DLD1 (cell line): Measurements from ENCODE around the gene TRPM2.

ENCODE experiments used
- in situ Hi-C: cut with HindIII; loops from 2 replicates; pipeline ENCODE4 v1.10.0; 2017; ENCODE audit warnings: low sequenced_read_pairs

Gene TRPM2

DNA sequence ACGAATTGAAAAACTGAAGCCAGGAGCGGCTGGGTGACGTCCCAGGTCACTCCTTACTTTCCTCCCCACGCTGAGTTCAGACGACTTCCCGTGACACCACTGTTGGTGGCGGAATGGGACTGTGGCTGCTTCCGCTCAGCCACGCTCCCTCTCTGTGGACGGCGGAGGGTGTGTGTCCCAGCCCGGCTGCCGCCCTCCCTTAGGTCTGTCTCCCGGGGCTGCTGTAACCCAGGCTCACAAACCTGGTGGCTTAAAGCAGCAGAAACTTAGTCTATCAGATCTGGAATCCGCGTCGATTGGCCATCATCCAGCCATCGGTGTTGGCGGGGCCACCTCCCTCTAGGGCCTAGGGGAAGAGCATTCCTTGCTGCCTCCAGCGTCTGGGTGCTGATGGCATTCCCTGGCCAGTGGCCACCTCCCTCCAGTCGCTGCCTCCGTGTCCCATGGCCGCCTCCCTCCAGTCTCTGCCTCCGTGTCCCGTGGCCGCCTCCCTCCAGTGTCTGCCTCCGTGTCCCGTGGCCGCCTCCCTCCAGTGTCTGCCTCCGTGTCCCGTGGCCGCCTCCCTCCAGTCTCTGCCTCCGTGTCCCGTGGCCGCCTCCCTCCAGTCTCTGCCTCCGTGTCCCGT is 17.5 kb downstream of the TRPM2 start:
- in situ Hi-C loops = no loop called here

DNA sequence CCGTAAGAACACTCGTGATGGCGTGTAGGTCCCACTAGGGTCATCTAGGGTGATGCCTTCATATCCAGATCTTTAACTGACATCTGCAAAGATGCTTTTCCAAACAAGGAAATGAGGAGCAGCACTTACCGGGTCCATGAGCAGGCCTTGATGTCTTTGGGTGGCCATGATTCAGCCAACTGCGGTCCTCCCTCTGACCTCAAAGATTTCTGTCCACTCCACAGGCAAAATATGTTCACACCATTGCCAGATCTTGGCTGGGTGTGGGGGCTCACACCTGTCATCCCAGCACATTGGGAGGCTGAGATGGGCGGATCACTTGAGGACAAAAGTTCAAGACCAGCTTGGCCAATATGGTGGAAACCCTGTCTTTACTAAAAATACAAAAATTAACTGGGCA is 18.2 kb downstream of the TRPM2 start:
- in situ Hi-C loops = no loop called here

GRCh38 chr21:44372616-44373015 is 19.2 kb downstream of the TRPM2 start:
- in situ Hi-C loops = no loop called here

- in situ Hi-C loops = no loop called here
These were observed 21.3 kb downstream of the TRPM2 start for GRCh38 chr21:44374601-44375280.

DNA sequence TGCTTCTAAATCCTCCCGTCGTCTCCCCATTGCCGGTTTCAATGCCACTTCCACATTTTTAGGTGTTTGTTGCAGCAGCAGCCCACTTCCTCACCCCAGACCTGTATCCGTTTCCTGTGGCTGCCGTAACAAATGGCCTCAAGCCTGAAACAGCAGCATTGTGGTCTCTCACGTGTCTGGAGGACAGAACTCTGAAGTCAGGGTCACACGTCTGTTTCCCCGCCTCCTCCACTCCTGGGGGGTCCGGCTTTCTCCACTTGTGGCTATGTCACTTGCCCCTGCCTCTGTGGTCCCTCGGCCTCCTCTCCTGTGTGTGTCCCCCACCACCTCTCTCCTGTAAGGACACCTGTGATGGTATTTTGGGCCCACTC is 21.8 kb downstream of the TRPM2 start:
- in situ Hi-C loops = no loop called here

GRCh38 chr21:44375761-44376241 is 22.4 kb downstream of the TRPM2 start:
- in situ Hi-C loops = no loop called here

- in situ Hi-C loops = no loop called here
These were observed 23.2 kb downstream of the TRPM2 start for GRCh38 chr21:44376606-44377005.

GRCh38 chr21:44377201-44377921 is 23.9 kb downstream of the TRPM2 start:
- in situ Hi-C loops = no loop called here

- in situ Hi-C loops = no loop called here
These were observed 24.7 kb downstream of the TRPM2 start for GRCh38 chr21:44377922-44378645.

GRCh38 chr21:44378646-44379514 is 25.5 kb downstream of the TRPM2 start:
- in situ Hi-C loops = no loop called here

- in situ Hi-C loops = no loop called here
These were observed 26.1 kb downstream of the TRPM2 start for GRCh38 chr21:44379515-44379848.

DNA sequence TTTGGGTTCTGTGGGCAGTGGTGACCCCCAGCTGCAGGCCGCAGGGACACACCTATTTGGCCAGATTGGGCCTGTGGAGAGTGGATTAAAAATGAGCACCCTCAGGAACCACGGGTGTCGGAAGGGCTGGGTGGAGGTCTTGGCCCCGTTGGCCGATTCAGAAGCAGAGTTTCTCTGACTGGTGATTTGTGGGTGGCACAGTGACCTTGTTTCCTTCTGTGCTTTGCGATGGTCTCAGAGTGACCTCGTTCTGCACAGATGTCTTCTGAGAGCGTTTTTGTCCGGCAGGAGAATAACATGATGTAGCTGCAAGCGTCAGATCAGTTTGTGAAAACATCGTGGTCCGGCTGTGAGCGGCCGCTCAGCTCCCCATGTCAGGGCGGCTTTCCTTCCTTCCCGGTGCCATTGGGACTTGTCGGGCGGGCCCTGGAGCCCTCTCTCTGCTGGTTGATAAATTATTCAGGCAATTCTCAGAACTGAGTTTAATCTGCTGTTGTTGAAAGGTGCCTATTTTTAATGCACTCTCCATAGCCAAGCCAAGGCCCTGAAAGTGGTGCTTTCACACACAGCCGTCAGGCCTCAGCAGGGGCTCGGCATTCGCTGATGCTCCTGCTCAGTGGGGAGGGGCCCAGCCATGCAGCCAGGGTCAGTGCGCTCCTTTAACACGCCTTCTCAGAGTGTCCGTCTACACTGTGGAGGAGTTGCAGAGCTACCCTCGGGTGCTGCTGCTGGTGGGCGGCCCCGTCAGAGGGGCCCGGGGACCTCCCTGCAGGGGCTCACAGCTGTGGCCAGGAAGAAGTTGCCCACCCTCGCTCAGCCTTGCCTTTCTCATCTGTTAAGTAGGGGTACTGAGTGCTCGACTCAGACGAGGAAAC is 26.8 kb downstream of the TRPM2 start:
- in situ Hi-C loops = no loop called here

DNA sequence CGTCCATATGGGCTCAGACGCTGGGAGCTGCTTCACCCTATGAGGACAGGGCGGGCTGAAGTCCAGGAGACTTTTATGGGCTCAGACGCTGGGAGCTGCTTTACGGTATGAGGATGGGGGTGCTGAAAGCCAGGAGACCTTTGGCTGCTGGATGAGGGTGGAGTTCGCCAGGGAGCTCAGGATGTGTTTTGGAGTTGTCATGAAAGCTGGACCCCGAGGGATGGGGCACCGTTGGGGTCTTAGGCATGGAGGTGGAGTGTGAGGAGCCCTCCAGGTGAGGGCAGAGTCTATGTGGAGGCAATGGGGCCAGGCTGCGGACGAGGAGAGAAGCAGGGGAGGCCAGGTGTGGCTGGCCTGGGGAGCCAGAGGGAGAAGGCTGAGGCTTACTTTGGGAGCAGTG is 27.5 kb downstream of the TRPM2 start:
- in situ Hi-C loops = no loop called here

DNA sequence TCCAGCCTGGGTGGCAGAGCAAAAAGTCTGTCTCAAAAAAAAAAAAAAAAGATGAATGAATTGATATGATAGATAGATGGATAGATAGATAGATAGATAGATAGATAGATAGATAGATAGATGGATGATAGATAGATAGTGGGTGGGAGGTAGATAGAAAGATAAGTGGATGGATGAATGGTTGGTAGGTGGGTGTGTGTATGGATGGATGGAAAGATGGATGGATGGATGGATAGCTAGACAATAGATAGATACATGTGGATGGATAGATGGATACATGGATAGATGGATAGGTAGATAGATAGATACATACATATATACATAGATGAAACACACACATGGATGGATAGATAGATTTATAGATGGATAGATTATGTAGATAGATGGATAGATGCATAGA is 28.5 kb downstream of the TRPM2 start:
- in situ Hi-C loops = no loop called here

GRCh38 chr21:44382536-44382935 is 29.1 kb downstream of the TRPM2 start:
- in situ Hi-C loops = no loop called here

- in situ Hi-C loops = no loop called here
These were observed 29.8 kb downstream of the TRPM2 start for GRCh38 chr21:44383216-44383615.

- in situ Hi-C loops = no loop called here
These were observed 31.5 kb downstream of the TRPM2 start for GRCh38 chr21:44384968-44385367.

DNA sequence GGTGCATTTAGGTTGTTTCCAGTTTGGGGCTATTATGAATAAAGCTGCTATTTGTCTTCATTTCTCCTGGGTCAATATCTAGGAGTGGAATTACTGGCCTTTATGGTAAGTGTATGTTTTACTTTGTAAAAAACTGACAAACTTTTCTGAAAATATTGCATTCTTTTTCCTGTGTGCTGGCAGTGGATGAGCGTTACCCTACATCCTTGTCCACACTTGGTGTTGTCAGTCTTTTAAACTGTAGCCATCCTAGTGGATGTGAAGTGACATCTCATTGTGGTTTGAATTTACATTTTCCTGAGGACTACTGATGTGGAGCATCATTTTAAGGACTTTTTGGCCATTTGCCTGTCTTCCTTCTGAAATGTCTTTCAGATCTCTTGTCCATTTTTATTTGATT is 35.9 kb downstream of the TRPM2 start:
- in situ Hi-C loops = no loop called here

DNA sequence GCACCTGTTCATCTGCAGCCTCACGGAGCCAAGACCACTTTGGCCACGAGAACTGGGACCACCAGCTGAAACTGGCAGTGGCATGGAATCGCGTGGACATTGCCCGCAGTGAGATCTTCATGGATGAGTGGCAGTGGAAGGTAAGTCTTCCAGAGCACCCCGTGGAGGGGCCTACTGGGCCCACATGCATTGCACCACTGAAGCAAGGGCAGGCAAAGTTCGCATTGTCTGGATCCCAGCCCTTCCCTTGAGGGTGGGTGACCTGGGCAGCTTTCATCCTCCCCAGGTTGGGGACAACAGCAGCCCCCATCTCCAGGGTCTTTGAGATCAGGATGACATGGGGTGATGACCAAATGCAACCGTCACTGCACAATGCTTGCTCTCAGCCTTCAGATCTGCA is 37.5 kb downstream of the TRPM2 start:
- in situ Hi-C loops = no loop called here
